Pancreas (tissue), 10 donors: ENCODE results near the gene DNAH7. TPM values are rescaled to one million over a fixed set of nuclear protein-coding genes. Genes with fewer than 3 reads are reported as not detected.

Experiments used
- ATAC-seq, 4 donors: fragments of 200-7000 bp; cut with Tn5 transposase; one replicate each; pipeline versions ENCODE4 v1.8.0 to v1.9.1; 2020; ENCODE audit warnings: mild to moderate bottlenecking in 4 of 4, moderate library complexity in 4 of 4
- DNase-seq, 6 donors: peaks; one replicate each; pipeline ENCODE4 v3.0.0-alpha.2; 2020
- FAIRE-seq: peaks from 2 replicates; lab custom pipeline; 2012; peaks lifted over from hg19 to GRCh38; lab: Jason Lieb, UNC
- H3K27ac ChIP-seq, 4 donors: fragments of 200-600 bp; sonication (generic); 1 replicate in 3 of 4; 2 replicates in 1 of 4; pipeline versions ENCODE4 v1.5.0 to v1.8.0; 2020
- H3K27me3 ChIP-seq, 4 donors: fragments of 200-600 bp; one replicate each; pipeline ENCODE4 v1.8.0; 2021
- H3K36me3 ChIP-seq, 3 donors: fragments of 200-600 bp; sonication (generic) in 1 of 3; one replicate each; pipeline versions ENCODE4 v1.5.0 to v1.8.0; 2020 to 2021
- H3K4me1 ChIP-seq, 3 donors: fragments of 200-600 bp; one replicate each; pipeline ENCODE4 v1.8.0; 2021
- H3K4me3 ChIP-seq, 4 donors: fragments of 200-600 bp; sonication (generic) in 2 of 4; one replicate each; pipeline versions ENCODE4 v1.5.0 to v1.8.0; 2020 to 2021
- H3K9me3 ChIP-seq, 4 donors: fragments of 200-600 bp; one replicate each; pipeline ENCODE4 v1.8.0; 2021
- CTCF ChIP-seq, 4 donors: fragments of 200-600 bp; sonication (generic) in 3 of 4; IDR thresholded peaks; one replicate each; pipeline versions ENCODE4 v1.5.0 to v1.8.0; 2021; ENCODE audit warnings: antibody characterized with exemption in 4 of 4
- WGBS, 2 donors: extraction: QIAGEN DNeasy Blood & Tissue Kit; methylation state at CpG; one replicate each; pipeline ENCODE4 v1.1.7; 2013; 5-methylcytosine and 5-hydroxymethylcytosine counted together
- intact Hi-C, 3 donors: fragments of 100-400 bp; cut with DNase I; formaldehyde crosslinking; loops; one replicate each; pipeline versions ENCODE4 v1.11.1 to v1.14.2; 2022
- polyA plus RNA-seq, 2 donors: library from polyadenylated mRNA; stranded (reverse); fragments of 200-250 nt; gene quantifications; one replicate each; pipeline ENCODE4 v1.2.3, GENCODE V29; 2013
- total RNA-seq, 6 donors: library from RNA; stranded (reverse); fragmentation: NEBNext Ultra II Directional in 4 of 6; extraction: Animal tissue kit (Norgen Biotek cat#: 25700) in 4 of 6; gene quantifications; one replicate each; pipeline versions ENCODE4 v1.2.1 to v1.2.4, GENCODE V29; 2021 to 2023
- donor health status: healthy with polysubstance abuse.
- donor health status: DM: no; HTN: no; CAD: no; lungs with moderate emphysema.
- donor health status: DM: no; HTN: no; CAD: no.
- donor health status: control.
- donor health status: control.
- donor health status: Bipolar disorder and iron deficiency.
- donor health status: DM: yes; HTN: yes; CAD: no.
- donor health status: DM: no; HTN: no; CAD: no.
- donor health status: DM: no; HTN: no; CAD: no.
- donor health status: DM: yes; HTN: yes; CAD: no.

DNAH7 gene
- total and polyA plus RNA-seq, 8 donors = 1.6 to 7.0 (median 3.9) TPM

DNA sequence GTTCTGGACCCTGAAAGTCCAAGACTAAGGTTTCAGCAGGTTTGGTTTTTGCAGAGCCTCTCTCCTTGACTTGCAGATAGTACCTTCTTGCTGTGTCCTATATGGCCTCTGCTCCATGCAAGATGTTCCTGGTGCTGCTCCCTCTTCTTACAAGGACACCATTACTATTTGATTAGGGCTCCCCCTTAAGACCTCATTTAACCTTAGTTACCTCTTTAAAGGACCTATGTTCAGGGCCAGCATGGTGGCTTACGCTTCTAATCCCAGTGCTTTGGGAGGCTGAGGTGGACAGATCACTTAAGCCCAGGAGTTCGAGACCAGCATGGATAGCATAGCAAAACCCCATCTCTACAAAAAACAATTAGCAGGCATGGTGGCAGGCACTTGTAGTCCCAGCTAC is 232.6 kb downstream of the DNAH7 start:
- H3K27me3 ChIP-seq = no peaks in the 10 kb centered on the region
- intact Hi-C loops = no loop called here
- FAIRE-seq (no peak), DNase-seq (no peak), ATAC-seq (no peak)
- 94 to 100% methylated on average over 2 of the region's 2 CpGs for WGBS, 2 donors
- no peaks in the 10 kb centered on the region for H3K4me1 ChIP-seq
- no peak for TF ChIP-seq CTCF (IDR thresholded peaks at IDR 0.05)
- no peaks in the 10 kb centered on the region for H3K9me3 ChIP-seq
- no peak overlapping the region for H3K27ac ChIP-seq
- peaks cover 0 to 3% (median 0%) of the 10 kb centered on the region in 3 donors for H3K36me3 ChIP-seq
- no peak overlapping the region for H3K4me3 ChIP-seq

- ATAC-seq (no peak), FAIRE-seq (no peak), DNase-seq (no peak)
- no peak for TF ChIP-seq CTCF (IDR thresholded peaks at IDR 0.05)
- intact Hi-C loops = no loop called here
- Histone ChIP-seq H3K36me3 (no peaks in the 10 kb centered on the region), H3K4me1 (no peaks in the 10 kb centered on the region), H3K9me3 (no peaks in the 10 kb centered on the region), H3K4me3 (no peak overlapping the region), H3K27ac (no peak overlapping the region), H3K27me3 (no peaks in the 10 kb centered on the region)
- WGBS, 2 donors = 81 to 85% methylated on average over 1 of the region's 1 CpG
These were observed 233.8 kb downstream of the DNAH7 start for GRCh38 chr2:195834836-195835235.

DNA sequence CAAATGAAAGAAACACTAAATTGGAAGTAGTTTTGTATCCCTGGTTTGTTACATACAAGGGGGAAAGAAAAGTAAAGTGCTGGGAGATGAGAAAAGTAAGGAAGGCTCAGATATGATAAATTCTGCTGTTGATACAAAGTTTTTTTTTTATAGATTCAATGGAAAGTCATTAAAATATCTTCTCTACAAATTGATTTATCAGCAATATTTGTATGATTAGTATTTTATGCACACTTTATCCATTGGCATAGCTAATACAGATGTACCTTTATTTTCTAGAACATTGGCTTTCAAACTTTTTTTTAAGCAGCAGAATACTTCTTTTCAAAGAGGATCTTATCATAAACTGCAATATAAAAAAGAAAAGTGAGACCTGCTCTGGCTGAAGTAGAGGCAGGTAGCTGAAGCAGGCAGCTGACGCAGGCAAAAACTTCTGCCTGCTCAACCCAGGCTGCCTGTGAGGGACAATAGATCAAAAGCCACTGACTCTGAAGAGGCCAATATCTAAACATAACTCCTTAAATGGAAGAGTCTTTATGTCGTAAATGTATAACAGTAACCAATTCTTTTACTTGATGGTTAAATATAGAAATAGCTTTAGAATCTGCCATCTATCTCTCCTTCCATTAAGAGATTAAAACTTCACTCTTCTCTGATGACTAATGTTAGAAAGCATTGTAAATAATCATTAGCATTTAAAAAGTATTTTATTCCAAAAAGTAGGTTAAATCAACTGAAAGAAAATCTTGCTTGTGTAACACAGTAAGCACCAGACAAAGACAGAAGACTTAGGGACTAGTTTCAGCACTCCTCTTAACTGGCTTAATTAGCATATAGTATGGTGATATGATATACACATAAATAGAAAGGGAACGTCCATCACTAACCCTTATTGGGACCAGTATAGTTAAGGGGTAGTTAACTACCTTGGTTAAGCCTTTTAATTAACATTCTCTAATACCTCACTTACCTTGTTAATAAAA is 237.4 kb downstream of the DNAH7 start:
- WGBS, 2 donors = 67 to 74% methylated on average over 3 of the region's 3 CpGs
- H3K36me3 ChIP-seq = no peaks in the 10 kb centered on the region
- no peaks in the 10 kb centered on the region for H3K27me3 ChIP-seq
- H3K9me3 ChIP-seq = no peaks in the 10 kb centered on the region
- DNase-seq = no peak
- H3K27ac ChIP-seq = no peak overlapping the region
- no peak for TF ChIP-seq CTCF (IDR thresholded peaks at IDR 0.05)
- FAIRE-seq = no peak
- intact Hi-C loops = no loop called here
- no peak for ATAC-seq
- no peaks in the 10 kb centered on the region for H3K4me1 ChIP-seq
- no peak overlapping the region for H3K4me3 ChIP-seq

DNA sequence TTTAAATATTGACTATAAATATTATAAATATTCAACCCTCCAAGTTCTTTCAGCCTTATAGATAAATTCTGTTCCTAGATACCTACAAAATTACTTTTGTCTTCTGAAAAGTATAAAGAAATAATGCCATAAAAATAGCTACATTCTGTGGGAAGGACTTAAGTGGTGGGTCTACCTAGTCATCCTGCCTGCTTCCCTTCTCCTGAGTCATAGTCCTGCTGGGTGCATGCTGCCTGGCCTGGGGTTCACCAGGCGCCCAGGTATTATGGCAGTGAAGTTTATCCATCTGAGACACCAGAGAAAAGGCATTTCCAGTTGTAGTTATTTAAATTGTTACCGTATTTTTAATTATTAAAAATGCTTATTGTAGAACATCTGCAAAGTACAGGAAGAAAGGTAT is 244.2 kb downstream of the DNAH7 start:
- H3K4me3 ChIP-seq = no peak overlapping the region
- no peaks in the 10 kb centered on the region for H3K4me1 ChIP-seq
- ATAC-seq = no peak
- no peaks in the 10 kb centered on the region for H3K27me3 ChIP-seq
- no peak for TF ChIP-seq CTCF (IDR thresholded peaks at IDR 0.05)
- no peak for DNase-seq
- intact Hi-C loops = no loop called here
- H3K36me3 ChIP-seq = no peaks in the 10 kb centered on the region
- H3K9me3 ChIP-seq = no peaks in the 10 kb centered on the region
- 88 to 90% methylated on average over 2 of the region's 2 CpGs for WGBS, 2 donors
- H3K27ac ChIP-seq = no peak overlapping the region
- FAIRE-seq = no peak

GRCh38 chr2:195823206-195823605 is 245.4 kb downstream of the DNAH7 start:
- FAIRE-seq = no peak
- H3K27me3 ChIP-seq = no peaks in the 10 kb centered on the region
- no peaks in the 10 kb centered on the region for H3K9me3 ChIP-seq
- intact Hi-C loops = no loop called here
- no peak for ATAC-seq
- TF ChIP-seq CTCF (IDR thresholded peaks at IDR 0.05) = no peak
- no peak overlapping the region for H3K4me3 ChIP-seq
- H3K4me1 ChIP-seq = no peaks in the 10 kb centered on the region
- no peaks in the 10 kb centered on the region for H3K36me3 ChIP-seq
- no peak overlapping the region for H3K27ac ChIP-seq
- DNase-seq = no peak
- WGBS, 2 donors = 84 to 93% methylated on average over 3 of the region's 3 CpGs
